Measurements from ENCODE around the gene TBC1D4.
"Not testable (repeated sequence)": the region's sequence is repeated elsewhere in the genome, so short reads cannot be mapped to it uniquely, and the experiment has no call there.

The TBC1D4 gene

DNA sequence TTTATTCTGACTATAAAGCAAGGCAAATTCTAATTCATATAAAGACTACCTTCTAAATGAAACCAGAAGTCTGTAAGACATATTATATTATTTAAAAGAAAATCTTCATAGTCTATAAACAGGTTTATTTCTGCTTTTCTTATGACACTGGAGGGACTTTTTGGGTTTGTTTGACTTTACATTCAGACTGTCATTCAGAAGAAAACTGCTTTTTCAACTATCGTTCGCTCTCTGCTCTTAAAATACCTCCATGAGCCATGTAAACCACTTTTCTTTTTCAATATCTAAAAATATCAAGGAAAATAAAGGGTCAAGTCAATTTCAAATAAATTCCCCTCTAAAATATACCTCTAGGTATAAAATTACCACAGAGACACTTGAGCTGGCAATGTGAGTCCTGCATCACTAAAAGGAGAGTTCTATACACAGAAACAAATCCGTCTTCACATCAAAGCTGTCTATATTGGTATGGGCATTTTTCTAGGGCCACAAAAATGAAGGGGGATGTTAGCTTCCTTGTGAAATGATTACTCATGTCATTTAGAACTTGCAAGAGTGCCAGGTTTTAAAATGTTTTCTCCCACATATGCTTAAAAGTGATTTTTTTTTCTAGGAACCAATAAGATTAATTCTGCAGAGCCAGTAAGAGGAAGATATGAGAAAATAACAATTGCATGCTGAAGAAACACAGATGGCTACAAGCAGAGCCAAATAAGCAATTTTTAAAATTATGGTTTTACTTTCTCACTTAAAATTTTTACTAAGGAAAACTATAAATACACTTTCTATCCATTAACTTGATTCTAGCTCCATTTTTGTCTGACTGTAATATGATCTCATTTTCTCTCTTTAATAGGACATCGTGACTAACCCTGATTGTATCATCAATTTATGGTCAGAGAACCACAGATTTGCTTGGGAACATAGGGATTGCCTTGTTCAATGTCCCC, 181.8 kb downstream of the TBC1D4 start:
- TF ChIP-seq POLR2A (IDR thresholded peaks at IDR 0.05; ENCODE audit: low read depth, low read length): no peak
- DNase-seq (ENCODE audit: insufficient read length, low spot score) (no peak), FAIRE-seq (peak; percentile 71)

DNA sequence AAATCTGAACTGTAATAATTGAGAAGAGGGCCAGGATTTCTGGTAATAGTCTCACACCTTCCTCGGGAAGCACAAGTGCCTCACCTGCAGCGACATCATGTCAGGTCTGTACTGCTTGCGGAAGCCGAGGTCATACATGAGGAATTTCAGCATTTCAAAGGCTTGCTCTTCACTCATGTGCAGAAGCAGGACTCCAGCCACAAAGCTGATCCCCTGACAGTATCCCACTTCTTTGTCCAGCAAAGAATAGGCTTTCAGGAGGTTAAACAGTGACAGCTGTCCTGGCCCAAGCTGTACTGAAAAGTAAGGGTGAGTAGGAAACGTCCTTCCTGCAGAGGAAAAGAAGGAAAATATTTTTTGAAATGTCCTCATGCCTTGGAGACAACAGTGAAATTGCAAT, 182.7 kb downstream of the TBC1D4 start:
- no peak for TF ChIP-seq POLR2A (IDR thresholded peaks at IDR 0.05; ENCODE audit: low read depth, low read length)
- DNase-seq (ENCODE audit: insufficient read length, low spot score) (no peak), FAIRE-seq (peak; percentile 41)

DNA sequence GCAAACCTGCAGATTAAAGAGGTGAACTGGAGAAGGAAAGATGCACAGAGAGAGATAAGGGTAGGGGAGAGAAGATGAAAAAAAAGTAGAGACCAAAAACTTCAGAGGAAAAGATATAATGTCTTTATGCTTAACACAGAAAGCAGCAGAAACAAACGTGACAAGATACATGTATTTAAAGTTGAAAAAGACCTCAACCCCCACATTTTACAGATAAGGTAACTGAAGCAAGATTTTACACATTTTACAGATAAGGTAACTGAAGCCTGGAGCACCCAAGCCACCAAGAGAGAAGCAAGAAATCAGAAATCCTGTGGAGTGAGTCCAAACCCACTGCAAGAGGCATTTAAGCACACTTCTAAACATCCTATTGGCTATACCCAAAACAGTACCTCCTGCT, 185.3 kb downstream of the TBC1D4 start:
- TF ChIP-seq POLR2A (IDR thresholded peaks at IDR 0.05; ENCODE audit: low read depth, low read length): no peak
- no peak for DNase-seq (ENCODE audit: insufficient read length, low spot score)
- no peak for FAIRE-seq

DNA sequence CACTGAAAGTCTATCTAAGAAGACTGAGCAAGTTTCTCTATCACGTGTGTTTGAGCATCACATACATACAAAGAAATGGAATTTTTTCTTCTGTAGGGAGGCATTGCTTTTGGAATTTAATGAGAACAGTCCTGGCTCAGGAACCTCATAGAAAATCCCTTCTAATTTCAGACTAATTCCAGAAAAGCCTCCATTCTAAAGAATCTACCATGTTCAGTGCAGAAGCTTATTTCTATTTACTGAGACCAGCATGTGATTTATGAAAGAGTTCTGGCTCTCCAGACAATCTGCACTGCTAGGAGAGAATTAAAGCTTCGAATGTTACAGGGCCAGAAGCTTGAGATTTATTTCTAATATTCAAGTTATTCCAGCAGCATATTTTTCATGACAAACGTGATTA, 186.8 kb downstream of the TBC1D4 start:
- no peak for TF ChIP-seq POLR2A (IDR thresholded peaks at IDR 0.05; ENCODE audit: low read depth, low read length)
- DNase-seq (ENCODE audit: insufficient read length, low spot score): no peak
- FAIRE-seq: no peak

GRCh38 chr13:75294110-75294509, 187.9 kb downstream of the TBC1D4 start:
- DNase-seq (ENCODE audit: insufficient read length, low spot score) (no peak), FAIRE-seq (peak; percentile 11)
- TF ChIP-seq POLR2A (IDR thresholded peaks at IDR 0.05; ENCODE audit: low read depth, low read length): no peak

DNA sequence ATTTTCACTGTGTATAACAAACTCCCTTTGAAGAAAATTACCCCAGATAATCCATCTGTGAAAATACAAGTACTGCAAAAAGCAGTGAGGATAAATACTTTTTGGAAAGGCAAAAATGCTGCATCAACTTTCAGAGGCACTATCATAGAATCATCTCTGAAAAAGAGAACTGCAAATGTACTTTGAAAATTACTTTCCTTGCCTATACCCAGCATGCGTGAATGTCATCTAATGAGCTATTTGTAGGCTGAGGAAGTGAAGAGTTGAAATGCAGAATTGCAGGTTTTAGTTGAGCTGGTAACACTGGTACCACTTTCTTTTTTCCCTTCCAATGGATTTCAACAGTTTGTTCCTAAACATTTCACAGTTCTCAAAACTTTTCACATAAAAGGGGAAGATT, 196.7 kb downstream of the TBC1D4 start:
- no peak for DNase-seq (ENCODE audit: insufficient read length, low spot score)
- TF ChIP-seq POLR2A (IDR thresholded peaks at IDR 0.05; ENCODE audit: low read depth, low read length): no peak
- no peak for FAIRE-seq

DNA sequence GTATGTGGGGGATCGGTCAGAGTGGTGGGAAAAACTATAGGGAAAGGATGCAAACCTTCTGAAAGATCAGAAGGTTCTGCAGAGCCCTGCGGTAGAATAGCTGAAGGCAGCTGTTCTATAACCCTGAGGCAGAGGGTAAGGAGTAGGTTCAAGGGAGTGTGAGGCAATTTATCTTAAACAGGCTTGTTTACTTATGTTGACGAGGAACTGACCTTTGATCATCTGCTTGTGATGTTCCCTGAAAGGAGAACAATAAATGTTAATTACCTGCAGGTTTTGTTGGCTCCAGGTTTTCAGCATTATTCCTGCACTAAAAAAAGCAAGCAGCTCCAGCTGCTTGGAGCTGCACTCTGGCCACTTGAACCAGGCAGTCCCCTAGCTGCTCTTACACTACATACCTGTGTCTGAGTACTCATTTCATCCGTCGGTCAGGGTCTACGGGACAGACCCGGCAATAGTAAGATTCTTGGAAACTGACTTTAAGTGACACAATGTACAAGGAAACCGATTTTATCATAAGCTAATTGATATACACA, 202.1 kb downstream of the TBC1D4 start:
- DNase-seq (ENCODE audit: insufficient read length, low spot score): no peak
- TF ChIP-seq POLR2A (IDR thresholded peaks at IDR 0.05; ENCODE audit: low read depth, low read length): no peak
- FAIRE-seq: no peak

- not testable (repeated sequence) for FAIRE-seq; DNase-seq (ENCODE audit: insufficient read length, low spot score)
These were observed 208.3 kb downstream of the TBC1D4 start for GRCh38 chr13:75273695-75274094.

GRCh38 chr13:75271846-75272245, 210.1 kb downstream of the TBC1D4 start:
- FAIRE-seq: no peak
- DNase-seq (ENCODE audit: insufficient read length, low spot score): no peak
- TF ChIP-seq POLR2A (IDR thresholded peaks at IDR 0.05; ENCODE audit: low read depth, low read length): no peak

GRCh38 chr13:75268481-75268880, 213.5 kb downstream of the TBC1D4 start:
- DNase-seq (ENCODE audit: insufficient read length, low spot score); FAIRE-seq: not testable (repeated sequence)

DNA sequence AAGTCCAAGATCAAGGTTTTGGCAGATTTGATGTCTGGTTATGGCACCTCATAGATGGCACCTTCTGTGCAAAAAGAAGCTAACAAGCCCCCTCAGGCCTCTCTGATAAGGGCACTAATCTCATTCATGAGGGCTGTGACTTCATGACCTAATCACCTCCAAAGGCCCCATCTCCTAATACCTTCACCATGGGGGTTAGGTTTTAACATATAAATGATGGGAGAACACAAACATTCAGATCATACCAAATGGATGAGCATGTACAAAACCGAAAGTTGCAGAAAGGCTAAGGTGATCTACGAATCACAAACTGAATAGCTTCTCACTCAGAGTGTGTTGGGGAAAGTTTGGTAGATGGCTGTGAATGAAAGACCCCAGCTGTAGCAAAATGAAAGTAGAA, 217.4 kb downstream of the TBC1D4 start:
- DNase-seq (ENCODE audit: insufficient read length, low spot score) (no peak), FAIRE-seq (peak; percentile 80)
- no peak for TF ChIP-seq POLR2A (IDR thresholded peaks at IDR 0.05; ENCODE audit: low read depth, low read length)

- FAIRE-seq (peak; percentile 38), DNase-seq (ENCODE audit: insufficient read length, low spot score) (no peak)
- no peak for TF ChIP-seq POLR2A (IDR thresholded peaks at IDR 0.05; ENCODE audit: low read depth, low read length)
These were observed 218.1 kb downstream of the TBC1D4 start for GRCh38 chr13:75263741-75264407.

DNA sequence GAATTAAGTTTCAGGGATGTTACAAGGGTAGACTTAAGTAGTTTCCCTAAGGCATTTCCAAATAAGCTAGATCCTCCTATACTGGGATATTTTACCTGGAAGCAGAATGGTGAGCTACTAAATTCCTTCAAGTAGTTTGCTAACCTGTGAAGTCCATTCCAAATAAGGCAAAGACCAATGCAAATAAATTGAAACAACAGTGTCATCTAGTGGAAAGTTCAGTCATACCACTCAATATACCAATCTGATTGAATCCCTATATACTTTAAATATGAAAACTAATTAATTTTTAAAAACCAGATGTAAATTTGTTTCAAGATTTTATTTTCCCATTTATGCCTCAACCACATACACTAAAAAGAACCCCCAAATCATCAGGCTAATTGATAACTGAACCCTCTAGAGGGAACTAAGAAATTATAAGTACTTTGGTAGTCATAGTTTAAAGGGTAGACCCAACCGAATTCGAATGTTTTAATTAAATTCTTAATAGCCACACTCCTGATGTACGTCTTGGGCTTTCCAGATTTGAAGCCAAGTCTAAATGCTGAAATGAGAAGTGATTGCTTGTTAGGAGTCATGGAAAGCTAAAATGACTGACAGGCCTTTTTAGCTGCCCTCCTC, 223.7 kb downstream of the TBC1D4 start:
- peak; percentile 93 for FAIRE-seq
- no peak for DNase-seq (ENCODE audit: insufficient read length, low spot score)
- no peak for TF ChIP-seq POLR2A (IDR thresholded peaks at IDR 0.05; ENCODE audit: low read depth, low read length)

- FAIRE-seq: no peak
- TF ChIP-seq POLR2A (IDR thresholded peaks at IDR 0.05; ENCODE audit: low read depth, low read length): no peak
- DNase-seq (ENCODE audit: insufficient read length, low spot score): no peak
These were observed 225.0 kb downstream of the TBC1D4 start for GRCh38 chr13:75256922-75257321.

Measured in H54 (cell line).